WI38 (cell line): ENCODE data around the gene TAF7.
"Not testable (repeated sequence)": the region's sequence is repeated elsewhere in the genome, so short reads cannot be mapped to it uniquely, and the experiment has no call there.

ENCODE experiments used
- H3K4me3 ChIP-seq: 2 replicates; pipeline ENCODE4 v1.5.1; 2011; ENCODE audit warnings: low read depth, mild to moderate bottlenecking, control low read depth, low read length
- TF ChIP-seq, protein P1 (sequence below): IDR thresholded peaks from 2 replicates; pipeline ENCODE4 v1.5.1; 2012; ENCODE audit warnings: low read depth, mild to moderate bottlenecking, control low read depth, low read length

Gene TAF7

DNA sequence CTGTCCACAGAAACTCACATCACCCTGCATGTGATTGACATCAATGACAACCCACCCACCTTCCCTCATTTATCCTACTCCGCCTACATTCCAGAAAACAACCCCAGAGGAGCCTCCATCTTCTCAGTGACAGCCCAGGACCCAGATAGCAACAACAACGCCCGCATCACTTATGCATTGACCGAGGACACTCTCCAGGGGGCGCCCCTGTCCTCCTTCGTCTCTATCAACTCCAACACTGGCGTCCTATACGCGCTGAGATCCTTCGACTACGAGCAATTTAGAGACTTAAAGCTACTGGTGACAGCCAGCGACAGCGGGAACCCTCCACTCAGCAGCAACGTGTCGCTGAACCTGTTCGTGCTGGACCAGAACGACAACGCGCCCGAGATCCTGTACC is 24.7 kb upstream of the TAF7 start:
- TF ChIP-seq, protein P1, sequence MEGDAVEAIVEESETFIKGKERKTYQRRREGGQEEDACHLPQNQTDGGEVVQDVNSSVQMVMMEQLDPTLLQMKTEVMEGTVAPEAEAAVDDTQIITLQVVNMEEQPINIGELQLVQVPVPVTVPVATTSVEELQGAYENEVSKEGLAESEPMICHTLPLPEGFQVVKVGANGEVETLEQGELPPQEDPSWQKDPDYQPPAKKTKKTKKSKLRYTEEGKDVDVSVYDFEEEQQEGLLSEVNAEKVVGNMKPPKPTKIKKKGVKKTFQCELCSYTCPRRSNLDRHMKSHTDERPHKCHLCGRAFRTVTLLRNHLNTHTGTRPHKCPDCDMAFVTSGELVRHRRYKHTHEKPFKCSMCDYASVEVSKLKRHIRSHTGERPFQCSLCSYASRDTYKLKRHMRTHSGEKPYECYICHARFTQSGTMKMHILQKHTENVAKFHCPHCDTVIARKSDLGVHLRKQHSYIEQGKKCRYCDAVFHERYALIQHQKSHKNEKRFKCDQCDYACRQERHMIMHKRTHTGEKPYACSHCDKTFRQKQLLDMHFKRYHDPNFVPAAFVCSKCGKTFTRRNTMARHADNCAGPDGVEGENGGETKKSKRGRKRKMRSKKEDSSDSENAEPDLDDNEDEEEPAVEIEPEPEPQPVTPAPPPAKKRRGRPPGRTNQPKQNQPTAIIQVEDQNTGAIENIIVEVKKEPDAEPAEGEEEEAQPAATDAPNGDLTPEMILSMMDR: no peak

DNA sequence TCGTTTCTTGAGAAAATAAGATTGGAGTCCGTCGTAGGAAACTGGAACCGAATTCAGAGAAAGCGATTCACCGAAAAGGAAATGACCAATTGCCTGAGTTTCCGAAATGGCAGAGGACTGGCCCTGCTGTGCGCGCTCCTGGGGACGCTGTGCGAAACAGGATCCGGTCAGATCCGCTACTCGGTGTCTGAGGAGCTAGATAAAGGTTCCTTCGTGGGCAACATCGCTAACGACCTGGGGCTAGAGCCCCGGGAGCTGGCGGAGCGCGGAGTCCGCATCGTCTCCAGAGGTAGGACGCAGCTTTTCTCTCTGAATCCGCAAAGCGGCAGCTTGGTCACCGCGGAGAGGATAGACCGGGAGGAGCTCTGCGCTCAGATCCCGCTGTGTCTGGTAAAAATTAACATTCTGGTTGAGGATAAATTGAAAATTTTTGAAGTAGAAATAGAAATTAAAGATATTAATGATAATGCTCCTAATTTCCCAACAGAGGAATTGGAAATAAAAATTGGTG is 23.4 kb upstream of the TAF7 start:
- TF ChIP-seq, protein P1: no peak
- 0 out of 2 replicates have a peak overlapping the region, but pooled peaks have one; percentile 0 for H3K4me3 ChIP-seq

More for the DNA sequence above, 24.7 kb upstream of the TAF7 start:
- H3K4me3 ChIP-seq: no peak overlapping the region

DNA sequence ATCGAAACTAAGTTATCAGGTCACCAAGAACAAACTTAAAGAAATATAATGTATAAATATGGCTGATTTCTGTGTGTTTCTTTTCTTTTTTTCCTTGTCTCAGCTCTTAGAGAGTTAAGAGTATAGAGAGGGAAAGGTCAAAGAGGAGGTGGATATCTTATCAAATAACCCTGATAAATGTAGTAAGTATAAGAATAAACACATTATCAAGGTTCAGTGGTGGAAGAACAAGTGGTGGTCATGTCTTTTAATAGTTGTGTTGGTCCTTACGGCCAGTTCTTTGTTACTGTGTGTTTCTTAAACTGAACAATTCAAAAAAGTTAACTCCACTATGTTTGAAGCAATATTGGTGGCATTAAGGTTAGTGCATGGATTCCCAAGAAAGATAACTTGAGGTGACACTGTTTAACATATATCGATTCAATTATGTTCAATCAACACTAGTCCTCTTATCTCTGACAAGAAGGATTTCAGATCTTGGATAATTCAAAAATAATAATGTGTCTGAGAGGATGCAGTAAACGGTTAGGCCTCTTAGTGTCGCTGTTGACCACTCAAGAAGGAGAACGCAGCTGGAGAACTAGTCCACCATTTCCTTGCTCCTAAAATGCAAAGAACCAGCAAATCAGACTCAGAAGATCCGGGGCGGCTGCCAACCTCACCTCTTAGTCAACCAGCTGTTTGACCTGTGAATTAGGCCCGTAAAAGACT is 22.8 kb upstream of the TAF7 start, which contains the start of gene PCDHGA3:
TSS of gene PCDHGA3 (plus strand) at position 588 of the 711 bp plus-strand sequence. CDS start 205 bp downstream, outside the sequence.
- TF ChIP-seq, protein P1: peak; percentile 26
- 0 out of 2 replicates have a peak within 1 kb of the TSS, but pooled peaks have one; percentile 1 for H3K4me3 ChIP-seq

DNA sequence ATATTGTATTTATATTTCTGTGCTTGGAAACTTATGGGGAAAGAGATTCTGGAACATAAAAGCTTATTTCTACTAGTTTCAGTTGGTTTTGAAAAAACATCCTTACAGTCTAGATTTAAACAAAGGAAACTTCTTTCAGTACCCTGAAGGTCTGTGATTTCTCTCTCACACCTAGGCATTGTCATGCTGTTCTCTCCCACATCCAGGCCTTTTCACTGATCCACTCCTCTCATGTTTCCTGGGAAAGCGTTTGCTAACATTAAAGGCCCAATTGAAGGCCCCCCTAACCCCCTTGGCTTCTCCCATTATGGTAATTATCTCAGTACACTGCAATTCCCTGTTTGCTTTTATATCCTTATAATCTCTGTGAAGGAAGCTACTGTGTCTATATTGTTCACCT is 22.2 kb upstream of the TAF7 start:
- TF ChIP-seq, protein P1: no peak
- H3K4me3 ChIP-seq: 0 out of 2 replicates have a peak overlapping the region, but pooled peaks have one; percentile 1

DNA sequence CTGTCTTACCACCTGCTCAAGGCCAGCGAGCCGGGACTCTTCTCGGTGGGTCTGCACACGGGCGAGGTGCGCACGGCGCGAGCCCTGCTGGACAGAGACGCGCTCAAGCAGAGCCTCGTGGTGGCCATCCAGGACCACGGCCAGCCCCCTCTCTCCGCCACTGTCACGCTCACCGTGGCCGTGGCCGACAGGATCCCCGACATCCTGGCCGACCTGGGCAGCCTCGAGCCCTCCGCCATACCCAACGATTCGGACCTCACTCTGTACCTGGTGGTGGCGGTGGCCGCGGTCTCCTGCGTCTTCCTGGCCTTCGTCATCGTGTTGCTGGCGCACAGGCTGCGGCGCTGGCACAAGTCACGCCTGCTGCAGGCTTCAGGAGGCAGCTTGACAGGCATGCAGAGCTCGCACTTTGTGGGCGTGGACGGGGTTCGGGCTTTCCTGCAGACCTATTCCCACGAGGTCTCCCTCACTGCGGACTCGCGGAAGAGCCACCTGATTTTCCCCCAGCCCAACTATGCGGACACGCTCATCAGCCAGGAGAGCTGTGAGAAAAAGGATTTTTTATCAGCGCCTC is 20.3 kb upstream of the TAF7 start:
- not testable (repeated sequence) for H3K4me3 ChIP-seq

DNA sequence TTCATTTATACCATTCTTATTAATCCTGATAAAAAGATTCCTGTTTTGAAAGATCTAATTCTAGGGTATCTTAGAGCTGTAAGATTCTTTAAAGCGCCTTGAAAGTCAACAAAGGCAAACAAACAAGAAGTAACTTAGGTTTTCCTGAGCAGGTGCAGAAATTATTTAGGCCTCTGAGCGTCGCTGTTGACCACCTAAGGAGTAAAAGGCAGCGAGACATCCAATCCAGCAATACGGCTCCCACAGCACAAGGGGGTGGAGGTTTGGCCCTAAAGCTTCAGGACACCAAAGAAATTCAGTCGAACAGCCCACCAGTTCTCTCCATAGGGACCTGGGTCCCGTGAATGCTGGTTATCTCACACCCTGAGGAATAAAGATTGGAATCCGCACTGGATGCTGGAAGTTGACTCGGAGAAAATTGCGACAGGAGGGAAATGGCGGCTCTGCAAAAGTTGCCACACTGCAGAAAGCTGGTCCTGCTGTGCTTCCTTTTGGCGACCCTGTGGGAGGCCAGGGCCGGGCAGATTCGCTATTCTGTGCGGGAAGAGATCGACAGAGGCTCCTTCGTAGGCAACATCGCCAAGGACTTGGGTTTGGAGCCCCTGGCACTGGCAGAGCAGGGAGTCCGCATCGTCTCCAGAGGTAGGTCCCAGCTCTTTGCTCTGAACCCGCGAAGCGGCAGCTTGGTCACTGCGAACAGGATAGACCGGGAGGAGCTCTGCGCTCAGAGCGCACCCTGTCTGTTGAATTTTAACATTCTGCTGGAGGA is 18.1 kb upstream of the TAF7 start, which contains the start of gene PCDHGA2:
TSS of gene PCDHGA2 (plus strand) at position 223 of the 769 bp plus-strand sequence.
- H3K4me3 ChIP-seq: peak within 1 kb of the TSS; percentile 59
- TF ChIP-seq, protein P1: peak; percentile 53

DNA sequence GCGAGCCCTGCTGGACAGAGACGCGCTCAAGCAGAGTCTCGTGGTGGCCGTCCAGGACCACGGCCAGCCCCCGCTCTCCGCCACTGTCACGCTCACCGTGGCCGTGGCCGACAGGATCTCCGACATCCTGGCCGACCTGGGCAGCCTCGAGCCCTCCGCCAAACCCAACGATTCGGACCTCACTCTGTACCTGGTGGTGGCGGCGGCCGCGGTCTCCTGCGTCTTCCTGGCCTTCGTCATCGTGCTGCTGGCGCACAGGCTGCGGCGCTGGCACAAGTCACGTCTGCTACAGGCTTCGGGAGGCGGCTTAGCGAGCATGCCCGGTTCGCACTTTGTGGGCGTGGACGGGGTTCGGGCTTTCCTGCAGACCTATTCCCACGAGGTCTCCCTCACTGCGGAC is 12.0 kb upstream of the TAF7 start:
- H3K4me3 ChIP-seq: not testable (repeated sequence)
